Measurements from ENCODE around the gene PODXL. TPM values are rescaled to one million over a fixed set of nuclear protein-coding genes. Genes with fewer than 3 reads are reported as not detected.

PODXL gene
- total RNA-seq, 2 donors from 2014 or later: 23.0 to 50.8 TPM

DNA sequence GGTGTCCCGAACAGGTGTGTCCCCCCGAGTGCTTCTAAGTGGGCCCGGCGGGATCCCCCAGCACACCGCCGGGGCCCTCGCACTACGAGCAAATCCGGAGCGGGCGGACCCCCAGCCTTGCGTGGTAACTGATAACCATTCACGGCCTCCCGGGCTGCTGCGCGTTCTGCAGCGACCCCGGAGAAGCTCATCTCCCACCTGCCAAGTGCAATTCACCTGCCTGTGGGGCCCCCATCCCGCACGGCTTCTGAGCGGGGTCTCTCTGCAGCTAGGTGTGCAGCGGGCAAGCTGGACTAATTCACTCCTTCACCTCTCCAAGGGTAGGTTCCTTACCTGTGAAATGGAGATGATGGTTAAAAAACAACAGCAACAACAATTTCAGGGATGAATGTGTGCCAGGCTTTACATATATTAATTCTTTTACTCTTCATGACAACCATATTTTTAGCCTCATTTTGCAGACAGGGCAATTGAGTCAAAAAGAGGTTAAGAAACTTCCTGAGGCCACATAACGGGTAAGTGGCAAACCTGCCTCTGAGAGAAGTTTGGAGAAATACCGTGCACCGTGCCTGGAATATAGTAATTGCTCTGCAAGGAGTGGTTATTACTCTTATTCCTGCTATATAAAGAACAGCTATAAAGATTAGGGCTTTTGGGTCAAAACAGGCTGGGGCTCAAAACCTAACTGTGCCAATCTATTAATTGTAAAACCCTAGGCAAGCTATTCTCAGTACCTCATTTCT, 652 bp upstream of the PODXL start:
- DNase-seq (ENCODE audit: low spot score): no peak
- Histone ChIP-seq H3K27ac (no peak overlapping the region), H3K4me1 (ENCODE audit: control insufficient read depth in 1 of 2, low read depth in 2 of 2) (peaks cover 23 to 28% of the 10 kb centered on the region in 2 donors), H3K27me3 (replicated peaks; ENCODE audit: insufficient read depth) (no peaks in the 10 kb centered on the region), H3K36me3 (no peaks in the 10 kb centered on the region), H3K9me3 (no peaks in the 10 kb centered on the region), H3K4me3 (peak overlapping the region; percentile 91)
- TF ChIP-seq, protein P1, sequence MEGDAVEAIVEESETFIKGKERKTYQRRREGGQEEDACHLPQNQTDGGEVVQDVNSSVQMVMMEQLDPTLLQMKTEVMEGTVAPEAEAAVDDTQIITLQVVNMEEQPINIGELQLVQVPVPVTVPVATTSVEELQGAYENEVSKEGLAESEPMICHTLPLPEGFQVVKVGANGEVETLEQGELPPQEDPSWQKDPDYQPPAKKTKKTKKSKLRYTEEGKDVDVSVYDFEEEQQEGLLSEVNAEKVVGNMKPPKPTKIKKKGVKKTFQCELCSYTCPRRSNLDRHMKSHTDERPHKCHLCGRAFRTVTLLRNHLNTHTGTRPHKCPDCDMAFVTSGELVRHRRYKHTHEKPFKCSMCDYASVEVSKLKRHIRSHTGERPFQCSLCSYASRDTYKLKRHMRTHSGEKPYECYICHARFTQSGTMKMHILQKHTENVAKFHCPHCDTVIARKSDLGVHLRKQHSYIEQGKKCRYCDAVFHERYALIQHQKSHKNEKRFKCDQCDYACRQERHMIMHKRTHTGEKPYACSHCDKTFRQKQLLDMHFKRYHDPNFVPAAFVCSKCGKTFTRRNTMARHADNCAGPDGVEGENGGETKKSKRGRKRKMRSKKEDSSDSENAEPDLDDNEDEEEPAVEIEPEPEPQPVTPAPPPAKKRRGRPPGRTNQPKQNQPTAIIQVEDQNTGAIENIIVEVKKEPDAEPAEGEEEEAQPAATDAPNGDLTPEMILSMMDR (IDR thresholded peaks at IDR 0.05): no peak
- ATAC-seq (ENCODE audit: insufficient number of reproducible peaks, low FRiP score, low read depth): peak; percentile 26

DNA sequence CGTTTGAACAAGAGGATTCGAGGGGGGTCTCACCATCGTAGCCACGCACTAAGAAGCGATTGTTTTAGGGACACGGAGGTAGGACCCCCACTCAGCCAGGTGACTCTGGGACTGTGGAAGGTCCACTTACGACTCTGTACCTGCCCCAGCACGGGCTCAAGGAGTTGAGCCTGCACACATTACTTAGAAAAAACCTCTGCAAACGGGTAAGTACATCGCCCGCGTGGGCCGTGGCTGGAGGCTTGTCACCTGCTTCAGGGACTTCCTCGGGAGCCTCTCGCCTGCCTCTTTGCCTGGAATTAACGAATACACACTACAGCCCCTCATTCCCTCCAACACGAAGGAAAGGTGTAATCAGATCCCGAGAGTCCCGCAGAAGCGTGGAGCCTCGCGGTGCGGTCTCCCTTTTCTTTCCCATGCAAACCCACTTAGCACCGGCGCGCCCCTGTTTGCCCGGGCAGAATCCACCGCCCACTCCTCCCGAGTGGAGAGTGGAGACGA, 826 bp downstream of the PODXL start:
- peaks cover 23 to 28% of the 10 kb centered on the region in 2 donors for H3K4me1 ChIP-seq (ENCODE audit: control insufficient read depth in 1 of 2, low read depth in 2 of 2)
- no peak overlapping the region for H3K27ac ChIP-seq
- H3K4me3 ChIP-seq: peak overlapping the region; percentile 91
- TF ChIP-seq, protein P1 (IDR thresholded peaks at IDR 0.05): no peak
- no peaks in the 10 kb centered on the region for H3K27me3 ChIP-seq (replicated peaks; ENCODE audit: insufficient read depth)
- ATAC-seq (ENCODE audit: insufficient number of reproducible peaks, low FRiP score, low read depth) (no peak), DNase-seq (ENCODE audit: low spot score) (no peak)
- no peaks in the 10 kb centered on the region for H3K36me3 ChIP-seq
- H3K9me3 ChIP-seq: no peaks in the 10 kb centered on the region

DNA sequence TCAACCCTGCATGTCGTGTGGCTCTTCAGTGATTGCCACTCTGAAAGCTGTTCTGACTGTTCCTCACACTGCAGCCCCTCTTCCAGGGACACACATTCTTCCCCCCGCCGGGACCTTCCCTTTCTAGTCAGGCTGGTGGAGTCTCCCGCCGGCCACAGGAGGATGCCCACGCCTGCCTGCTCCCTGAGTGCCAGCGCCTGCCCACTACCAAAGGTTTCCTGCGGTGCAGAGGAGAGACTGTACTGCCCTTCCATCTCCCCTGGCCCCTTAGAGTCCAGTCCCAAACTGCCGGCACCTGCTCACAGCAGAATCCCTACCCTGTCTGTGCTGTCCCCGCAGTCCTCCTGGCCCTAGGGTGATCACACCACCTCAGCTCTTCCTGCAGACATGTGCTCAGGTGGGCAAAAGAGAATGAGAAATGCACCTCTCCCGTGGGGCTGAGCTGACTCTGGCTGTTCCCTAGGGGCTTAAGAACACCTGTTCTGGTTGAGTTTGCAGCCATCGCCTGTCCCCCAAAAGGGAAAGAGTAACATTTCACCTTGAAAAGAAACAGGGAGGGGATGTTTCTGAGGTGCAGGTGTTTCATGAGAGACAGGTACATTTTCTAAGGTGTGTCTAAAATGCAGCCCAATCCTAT, 1.4 kb downstream of the PODXL start:
- peaks cover 23 to 28% of the 10 kb centered on the region in 2 donors for H3K4me1 ChIP-seq (ENCODE audit: control insufficient read depth in 1 of 2, low read depth in 2 of 2)
- no peaks in the 10 kb centered on the region for H3K9me3 ChIP-seq
- ATAC-seq (ENCODE audit: insufficient number of reproducible peaks, low FRiP score, low read depth) (no peak), DNase-seq (ENCODE audit: low spot score) (no peak)
- H3K4me3 ChIP-seq: peak overlapping the region; percentile 91
- TF ChIP-seq, protein P1 (IDR thresholded peaks at IDR 0.05): no peak
- H3K27me3 ChIP-seq (replicated peaks; ENCODE audit: insufficient read depth): no peaks in the 10 kb centered on the region
- no peak overlapping the region for H3K27ac ChIP-seq
- no peaks in the 10 kb centered on the region for H3K36me3 ChIP-seq

DNA sequence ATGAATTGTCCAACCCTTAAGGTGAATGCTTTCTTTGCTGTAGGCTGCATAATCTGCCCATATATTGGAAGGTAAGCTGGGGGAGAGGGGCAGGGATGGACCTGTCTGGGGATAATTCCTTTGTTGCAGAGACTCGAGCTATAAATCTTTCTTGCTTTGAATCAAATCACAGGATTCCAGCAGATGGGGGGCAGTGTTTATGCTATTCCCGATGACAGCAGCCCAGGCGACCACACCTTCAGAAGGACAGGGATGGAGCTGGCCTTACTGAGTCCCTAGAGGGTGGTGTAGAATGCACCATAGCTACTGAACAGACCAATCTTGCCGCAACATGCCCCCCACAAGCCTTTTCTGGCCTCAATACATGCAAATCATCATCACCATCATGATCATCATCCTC, 2.5 kb downstream of the PODXL start:
- Histone ChIP-seq H3K27ac (no peak overlapping the region), H3K4me1 (ENCODE audit: control insufficient read depth in 1 of 2, low read depth in 2 of 2) (peaks cover 23 to 28% of the 10 kb centered on the region in 2 donors), H3K27me3 (replicated peaks; ENCODE audit: insufficient read depth) (no peaks in the 10 kb centered on the region), H3K9me3 (no peaks in the 10 kb centered on the region), H3K4me3 (no peak overlapping the region), H3K36me3 (no peaks in the 10 kb centered on the region)
- TF ChIP-seq, protein P1 (IDR thresholded peaks at IDR 0.05): no peak
- ATAC-seq (ENCODE audit: insufficient number of reproducible peaks, low FRiP score, low read depth) (no peak), DNase-seq (ENCODE audit: low spot score) (no peak)

DNA sequence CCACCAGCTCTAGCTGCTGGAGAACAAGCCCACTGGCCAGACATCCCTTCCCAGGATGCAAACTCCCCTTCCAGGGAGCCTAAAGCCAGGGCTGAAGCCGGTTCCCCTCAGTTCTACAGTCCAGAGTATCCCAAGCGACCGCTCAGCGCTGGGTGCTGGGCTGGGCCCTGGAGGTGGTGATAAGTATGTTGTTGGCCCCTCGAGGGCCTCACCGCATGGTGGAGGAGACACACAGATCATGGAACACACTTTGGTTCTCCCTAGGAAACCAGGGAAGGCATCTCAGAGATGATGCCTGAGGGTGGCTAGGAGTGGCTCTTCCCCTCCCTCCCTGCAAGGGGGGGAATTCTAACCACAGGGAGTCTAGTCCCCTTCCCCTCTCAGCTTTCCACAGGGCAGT, 4.4 kb downstream of the PODXL start:
- Histone ChIP-seq H3K4me3 (no peak overlapping the region), H3K36me3 (no peaks in the 10 kb centered on the region), H3K9me3 (no peaks in the 10 kb centered on the region), H3K27ac (no peak overlapping the region), H3K4me1 (ENCODE audit: control insufficient read depth in 1 of 2, low read depth in 2 of 2) (peaks cover 12 to 14% of the 10 kb centered on the region in 2 donors), H3K27me3 (replicated peaks; ENCODE audit: insufficient read depth) (no peaks in the 10 kb centered on the region)
- TF ChIP-seq, protein P1 (IDR thresholded peaks at IDR 0.05): no peak
- no peak for DNase-seq (ENCODE audit: low spot score)
- ATAC-seq (ENCODE audit: insufficient number of reproducible peaks, low FRiP score, low read depth): no peak
